ENCODE results near the gene CHRM2. TPM values are rescaled to one million over a fixed set of nuclear protein-coding genes. Genes with fewer than 3 reads are reported as not detected.

CHRM2 gene
- total and polyA plus RNA-seq, 9 of the 15 experiments (the other 6 are each of a cell fraction or from before 2014, with no cell fraction given): not detected

- in situ Hi-C loops (cut with MboI) (no loop called here), intact Hi-C loops (cut with micrococcal nuclease) (no loop called here)
- no peak overlapping the region for H2AFZ ChIP-seq (ENCODE audit: low read depth, low read length)
- no peak overlapping the region for H3K4me3 ChIP-seq
- H3K36me3 ChIP-seq (ENCODE audit: control insufficient read depth, insufficient read depth, low read length): no peaks in the 10 kb centered on the region
- H4K20me1 ChIP-seq (replicated peaks; ENCODE audit: control insufficient read depth, insufficient read depth, low read length): no peaks in the 10 kb centered on the region
- H3K4me2 ChIP-seq (ENCODE audit: insufficient read depth, low read length): no peak overlapping the region
- H3K9ac ChIP-seq (ENCODE audit: insufficient read depth in 1 of 2, low read depth in 2 of 2, low read length in 2 of 2): no peak overlapping the region
- no TSS peak for BruUV-seq (replicated peaks)
- ChIA-PET CTCF (ENCODE audit: low intra/inter-chr PET ratio) (no interaction called here), POLR2A (no interaction called here)
- no peak overlapping the region for H3K27ac ChIP-seq (ENCODE audit: extremely low read depth, low read depth, low read length)
- WGBS (ENCODE audit: insufficient coverage, low coverage, missing lambda C conversion rate): 0% methylated on average over 2 of the region's 2 CpGs
- TF ChIP-seq TEAD4 (IDR thresholded peaks at IDR 0.05; ENCODE audit: low read length): no peak
- TF ChIP-seq TEAD4 (CRISPR knock-in tag; IDR thresholded peaks at IDR 0.05; ENCODE audit: borderline replicate concordance): no peak
- no peak for TF ChIP-seq TCF7 (IDR thresholded peaks at IDR 0.05; ENCODE audit: borderline replicate concordance)
- TF ChIP-seq HDAC6 (IDR thresholded peaks at IDR 0.05; ENCODE audit: low read depth, low read length): no peak
- TF ChIP-seq KAT7 (CRISPR knock-in tag; IDR thresholded peaks at IDR 0.05; ENCODE audit: borderline replicate concordance): no peak
- no peak for TF ChIP-seq KLF6 (CRISPR knock-in tag; IDR thresholded peaks at IDR 0.05; ENCODE audit: borderline replicate concordance)
- TF ChIP-seq CREM (IDR thresholded peaks at IDR 0.05; ENCODE audit: low read depth): no peak
- TF ChIP-seq HINFP (tag; conservative IDR thresholded peaks at IDR 0.05; ENCODE audit: low read depth): no peak
- no peak for TF ChIP-seq TRIM24 (IDR thresholded peaks at IDR 0.05)
- no peak for TF ChIP-seq ZNF551 (CRISPR knock-in tag; IDR thresholded peaks at IDR 0.05)
- TF ChIP-seq BCOR (IDR thresholded peaks at IDR 0.05): no peak
- no peak for TF ChIP-seq EZH2 (IDR thresholded peaks at IDR 0.05; ENCODE audit: borderline replicate concordance, low read depth, low read length)
- TF ChIP-seq HOMEZ (CRISPR knock-in tag; IDR thresholded peaks at IDR 0.05): no peak
- no peak for TF ChIP-seq ATF3 (IDR thresholded peaks at IDR 0.05)
- TF ChIP-seq ATF3 (CRISPR knock-in tag; conservative IDR thresholded peaks at IDR 0.05): no peak
- TF ChIP-seq SMARCC2 (IDR thresholded peaks at IDR 0.05; ENCODE audit: low read depth): no peak
- no peak for TF ChIP-seq AFF1 (IDR thresholded peaks at IDR 0.05; ENCODE audit: low read depth in 1 of 2, partially characterized antibody in 2 of 2)
- no peak for DNase-seq (ENCODE audit: extremely low read depth in 1 of 4, low spot score in 3 of 4)
- H3K4me1 ChIP-seq (replicated peaks in 1 of 2; ENCODE audit: control insufficient read depth in 2 of 2, insufficient read depth in 2 of 2, low read length in 2 of 2): no peaks in the 10 kb centered on the region
- H3K79me2 ChIP-seq (ENCODE audit: control insufficient read depth, insufficient read depth, low read length): no peaks in the 10 kb centered on the region
- H3K27me3 ChIP-seq (ENCODE audit: control insufficient read depth in 2 of 2, insufficient read depth in 2 of 2, low read length in 2 of 2): no peaks in the 10 kb centered on the region
- H3K9me1 ChIP-seq (ENCODE audit: control insufficient read depth, insufficient read depth, low read length): no peaks in the 10 kb centered on the region
- no peak for FAIRE-seq
- no peak for ATAC-seq
- H3K9me3 ChIP-seq (replicated peaks; ENCODE audit: control insufficient read depth, insufficient read depth, low read depth, low read length): peaks cover 5% of the 10 kb centered on the region; the same call in 1 of the 2 replicates
Measured at GRCh38 chr7:136958016-136958415, 89.6 kb downstream of the CHRM2 start.

All from K562 (cell line).